Neural progenitor cell (in vitro differentiated cells): ENCODE results near the gene CNKSR1.

Experiments
- CTCF ChIP-seq: fragments of 200-600 bp; sonication (generic); IDR thresholded peaks from 2 replicates; pipeline ENCODE4 v1.5.1; 2017; ENCODE audit warnings: antibody characterized with exemption, mild to moderate bottlenecking
- EZH2 ChIP-seq: fragments of 200-600 bp; sonication (generic); IDR thresholded peaks from 2 replicates; pipeline ENCODE4 v1.6.1; 2017; ENCODE audit warnings: antibody characterized with exemption, mild to moderate bottlenecking, moderate library complexity

GRCh38 chr1:26159743-26160039, 17.6 kb upstream of the CNKSR1 start:
- no peak for TF ChIP-seq CTCF
- TF ChIP-seq EZH2: no peak
